Measurements from ENCODE around the gene EDAR.

Gene EDAR

GRCh38 chr2:109000738-109001137 lies 11.7 kb upstream of the EDAR start:
- DNase-seq = no peak

GRCh38 chr2:108998911-108999310 lies 9.9 kb upstream of the EDAR start:
- DNase-seq = no peak

- DNase-seq = no peak
Measured at GRCh38 chr2:108994178-108994577, 5.2 kb upstream of the EDAR start.

GRCh38 chr2:108993095-108993937 lies 4.3 kb upstream of the EDAR start:
- DNase-seq = no peak

GRCh38 chr2:108988076-108988795 lies 784 bp downstream of the EDAR start:
- DNase-seq = no peak

GRCh38 chr2:108986916-108987510 lies 2.0 kb downstream of the EDAR start:
- DNase-seq = no peak

GRCh38 chr2:108983610-108984009 lies 5.4 kb downstream of the EDAR start:
- DNase-seq = no peak

GRCh38 chr2:108983061-108983460 lies 6.0 kb downstream of the EDAR start:
- DNase-seq = no peak

GRCh38 chr2:108982259-108982679 lies 6.8 kb downstream of the EDAR start:
- no peak for DNase-seq

- DNase-seq = no peak
Measured at GRCh38 chr2:108981846-108982245, 7.2 kb downstream of the EDAR start.

GRCh38 chr2:108980076-108980475 lies 8.9 kb downstream of the EDAR start:
- no peak for DNase-seq

GRCh38 chr2:108979461-108979860 lies 9.6 kb downstream of the EDAR start:
- DNase-seq = no peak

GRCh38 chr2:108978709-108979111 lies 10.3 kb downstream of the EDAR start:
- DNase-seq = no peak

- no peak for DNase-seq
Measured at GRCh38 chr2:108975613-108976435, 13.2 kb downstream of the EDAR start.

- DNase-seq = no peak
Measured at GRCh38 chr2:108974674-108975073, 14.3 kb downstream of the EDAR start.

- DNase-seq = no peak
Measured at GRCh38 chr2:108972663-108973062, 16.4 kb downstream of the EDAR start.

- no peak for DNase-seq
Measured at GRCh38 chr2:108971661-108972566, 17.1 kb downstream of the EDAR start.

- DNase-seq = no peak
Measured at GRCh38 chr2:108970369-108970768, 18.7 kb downstream of the EDAR start.

GRCh38 chr2:108969856-108970255 lies 19.2 kb downstream of the EDAR start:
- DNase-seq = no peak

- DNase-seq = no peak
Measured at GRCh38 chr2:108968619-108969018, 20.4 kb downstream of the EDAR start.

GRCh38 chr2:108967757-108968156 lies 21.3 kb downstream of the EDAR start:
- DNase-seq = no peak

Measured in SHP77 (cell line).